ENCODE results near the gene GP1BB.

DNA sequence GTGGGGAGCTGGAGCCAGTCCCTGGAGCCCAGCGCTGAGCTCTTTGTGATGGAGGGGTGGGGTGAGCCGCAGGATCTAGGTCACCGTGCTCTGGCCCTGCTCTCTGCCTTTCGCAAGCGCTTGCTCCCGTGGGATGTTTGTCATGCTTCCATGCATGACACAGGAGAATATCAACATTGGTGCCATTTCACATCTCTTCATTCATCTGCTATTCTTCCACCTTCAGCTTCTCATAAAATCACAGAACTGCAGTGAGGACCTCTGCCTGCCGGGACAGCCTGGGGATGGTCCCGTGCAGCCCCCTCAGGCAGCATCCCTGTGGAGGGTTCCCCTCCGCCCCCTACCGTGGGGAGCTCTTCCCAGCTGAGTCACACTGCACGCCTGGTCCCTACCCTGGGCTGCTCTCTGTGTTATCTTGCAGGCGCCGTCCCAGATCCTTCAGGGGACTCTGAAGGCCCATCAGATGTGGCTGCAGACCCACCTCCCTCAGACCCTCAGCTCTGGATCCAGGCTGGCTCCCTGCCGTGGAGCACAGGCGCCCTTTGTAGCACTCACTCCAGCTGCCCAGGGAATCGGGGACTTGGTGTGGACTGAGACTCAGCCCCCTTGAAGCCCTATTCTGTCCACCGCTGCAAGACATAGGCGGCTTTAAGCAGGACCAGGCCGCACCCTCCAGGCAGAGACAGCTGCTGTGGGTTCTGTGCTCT is 14.1 kb upstream of the GP1BB start:
- TF ChIP-seq CTCF (conservative IDR thresholded peaks at IDR 0.05), result no peak
- TF ChIP-seq ZFX (IDR thresholded peaks at IDR 0.05), result no peak
